ENCODE measurements around the gene CCDC149.

CCDC149 gene

DNA sequence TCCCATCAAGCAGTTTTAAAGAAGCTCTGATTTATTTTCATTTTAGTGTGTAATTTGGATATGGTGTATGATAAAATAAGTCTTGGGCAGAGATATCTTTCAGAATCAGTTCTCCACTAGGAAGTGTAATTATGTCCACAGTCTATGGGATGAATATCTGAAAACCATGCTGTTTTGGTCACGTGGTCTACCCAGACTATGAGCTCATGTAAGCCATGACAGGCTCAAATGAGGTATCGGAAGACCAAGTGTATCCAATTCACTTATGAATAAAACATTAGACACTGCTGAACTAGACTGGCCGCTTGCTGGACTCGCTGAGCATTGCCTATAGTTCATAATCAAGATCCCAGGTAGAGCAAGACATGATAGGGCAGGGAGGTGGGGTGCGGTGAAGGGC, 66.9 kb downstream of the CCDC149 start:
- TF ChIP-seq, protein P1, sequence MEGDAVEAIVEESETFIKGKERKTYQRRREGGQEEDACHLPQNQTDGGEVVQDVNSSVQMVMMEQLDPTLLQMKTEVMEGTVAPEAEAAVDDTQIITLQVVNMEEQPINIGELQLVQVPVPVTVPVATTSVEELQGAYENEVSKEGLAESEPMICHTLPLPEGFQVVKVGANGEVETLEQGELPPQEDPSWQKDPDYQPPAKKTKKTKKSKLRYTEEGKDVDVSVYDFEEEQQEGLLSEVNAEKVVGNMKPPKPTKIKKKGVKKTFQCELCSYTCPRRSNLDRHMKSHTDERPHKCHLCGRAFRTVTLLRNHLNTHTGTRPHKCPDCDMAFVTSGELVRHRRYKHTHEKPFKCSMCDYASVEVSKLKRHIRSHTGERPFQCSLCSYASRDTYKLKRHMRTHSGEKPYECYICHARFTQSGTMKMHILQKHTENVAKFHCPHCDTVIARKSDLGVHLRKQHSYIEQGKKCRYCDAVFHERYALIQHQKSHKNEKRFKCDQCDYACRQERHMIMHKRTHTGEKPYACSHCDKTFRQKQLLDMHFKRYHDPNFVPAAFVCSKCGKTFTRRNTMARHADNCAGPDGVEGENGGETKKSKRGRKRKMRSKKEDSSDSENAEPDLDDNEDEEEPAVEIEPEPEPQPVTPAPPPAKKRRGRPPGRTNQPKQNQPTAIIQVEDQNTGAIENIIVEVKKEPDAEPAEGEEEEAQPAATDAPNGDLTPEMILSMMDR (IDR thresholded peaks at IDR 0.05; ENCODE audit: low read depth, low read length): no peak
- DNase-seq (ENCODE audit: extremely low read depth, low read depth): no peak

DNA sequence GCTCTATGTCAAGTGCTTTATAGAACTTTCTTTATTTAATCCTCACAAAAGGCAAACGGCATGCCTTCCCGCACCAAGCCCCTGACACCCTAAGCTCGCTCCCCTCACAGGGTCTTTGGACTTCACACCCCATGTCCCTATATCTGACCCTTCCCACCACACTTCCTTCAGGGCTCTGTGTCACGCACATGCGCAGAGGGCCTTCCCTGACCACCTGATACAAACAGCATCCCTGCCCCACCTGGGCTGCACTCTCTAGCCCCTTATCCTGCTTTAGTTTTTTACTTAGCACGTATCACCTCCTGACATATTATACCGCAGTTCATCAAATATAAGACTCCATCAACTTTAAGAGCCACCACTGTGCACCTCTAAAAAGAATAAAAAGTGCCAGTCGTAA, 67.7 kb downstream of the CCDC149 start:
- no peak for DNase-seq (ENCODE audit: extremely low read depth, low read depth)
- TF ChIP-seq, protein P1 (IDR thresholded peaks at IDR 0.05; ENCODE audit: low read depth, low read length): no peak

DNA sequence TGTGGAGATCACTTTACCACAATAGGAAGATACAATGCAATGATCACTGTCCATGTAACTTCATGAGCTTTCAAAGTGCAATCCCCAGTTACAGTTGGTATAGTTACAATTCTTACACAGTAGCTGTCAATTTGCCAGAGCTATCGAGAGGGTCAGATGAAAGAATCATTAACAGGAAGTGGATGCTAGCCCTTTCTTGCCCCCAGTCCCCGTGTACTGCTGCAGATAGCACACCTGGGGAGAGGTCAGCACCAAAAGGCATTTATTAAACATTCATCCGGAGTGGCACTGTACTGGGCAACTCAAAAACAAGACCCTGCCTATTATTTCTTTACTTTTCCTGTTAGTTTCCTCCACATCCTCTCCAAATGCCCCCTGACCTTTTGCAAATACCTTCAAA, 69.7 kb downstream of the CCDC149 start:
- DNase-seq (ENCODE audit: extremely low read depth, low read depth): no peak
- TF ChIP-seq, protein P1 (IDR thresholded peaks at IDR 0.05; ENCODE audit: low read depth, low read length): no peak

DNA sequence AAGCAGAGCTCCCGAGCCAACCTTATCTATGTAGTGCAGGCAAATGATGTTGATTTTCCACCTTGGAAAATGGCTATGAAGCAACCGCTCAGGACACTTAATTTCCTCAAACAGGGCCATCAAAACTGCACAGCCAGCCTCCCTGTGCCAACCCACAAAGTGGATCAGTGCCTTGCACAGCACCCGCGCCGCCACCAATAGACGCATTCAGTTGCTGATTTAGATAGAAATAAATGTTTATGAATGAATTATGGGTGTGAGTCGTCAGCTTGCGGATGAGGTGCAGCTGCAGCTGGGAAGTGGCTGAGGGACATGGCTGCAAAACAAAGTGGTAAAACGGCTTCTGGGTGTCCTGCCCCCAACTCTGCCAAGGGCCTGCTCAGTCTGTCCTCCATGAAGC, 70.5 kb downstream of the CCDC149 start:
- TF ChIP-seq, protein P1 (IDR thresholded peaks at IDR 0.05; ENCODE audit: low read depth, low read length): no peak
- no peak for DNase-seq (ENCODE audit: extremely low read depth, low read depth)

DNA sequence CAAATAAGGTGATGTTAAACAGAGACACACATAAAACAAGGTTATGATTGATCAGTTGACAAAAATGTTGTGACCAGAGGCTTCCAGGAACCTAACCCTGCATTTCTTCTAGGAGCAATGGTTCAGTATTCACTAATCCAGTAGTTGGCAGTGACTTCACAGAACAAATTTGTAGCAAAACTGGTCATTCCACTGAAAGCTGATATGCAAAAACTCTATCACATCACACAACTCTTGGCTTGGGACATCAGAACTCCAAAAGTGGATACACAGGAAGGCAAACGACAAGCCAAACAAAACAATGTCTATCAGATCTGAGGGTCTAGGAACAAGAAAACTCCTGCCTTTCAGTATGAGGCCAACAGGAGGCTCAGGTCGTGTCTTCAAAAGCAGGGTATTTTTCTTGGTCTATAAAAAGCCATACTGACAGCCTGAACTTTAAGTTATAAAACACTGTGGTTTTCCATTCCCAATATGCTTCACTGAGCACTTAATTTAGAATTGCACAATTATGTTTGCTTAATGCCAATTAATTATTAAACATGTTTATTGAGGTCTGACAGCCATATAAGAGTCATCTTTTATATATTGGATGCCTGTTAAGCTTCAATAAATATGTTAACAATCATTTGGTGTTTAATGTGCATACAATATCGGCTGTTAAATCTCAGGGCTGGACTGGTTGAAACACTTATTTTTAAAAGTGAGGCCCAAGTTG, 71.9 kb downstream of the CCDC149 start:
- DNase-seq (ENCODE audit: extremely low read depth, low read depth): no peak
- TF ChIP-seq, protein P1 (IDR thresholded peaks at IDR 0.05; ENCODE audit: low read depth, low read length): no peak

DNA sequence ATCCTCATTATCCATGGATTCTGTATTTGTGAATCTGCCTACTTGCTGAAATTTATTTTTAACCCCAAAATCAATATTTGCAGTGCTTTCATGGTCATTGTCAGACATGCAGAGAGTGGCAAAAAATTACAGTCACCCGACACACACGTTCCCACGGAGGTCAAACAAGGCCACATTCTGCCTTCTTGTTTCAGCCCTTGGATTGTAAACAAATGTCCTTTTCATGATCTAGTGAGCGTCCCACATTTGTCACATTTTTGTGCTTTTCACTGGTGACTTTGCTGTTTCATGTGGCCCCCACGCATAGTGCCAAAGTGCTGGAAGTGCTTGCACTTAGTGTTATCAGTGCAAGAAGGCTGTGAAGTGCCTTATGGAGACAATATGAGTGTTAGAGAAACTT, 72.5 kb downstream of the CCDC149 start:
- TF ChIP-seq, protein P1 (IDR thresholded peaks at IDR 0.05; ENCODE audit: low read depth, low read length): no peak
- no peak for DNase-seq (ENCODE audit: extremely low read depth, low read depth)

DNA sequence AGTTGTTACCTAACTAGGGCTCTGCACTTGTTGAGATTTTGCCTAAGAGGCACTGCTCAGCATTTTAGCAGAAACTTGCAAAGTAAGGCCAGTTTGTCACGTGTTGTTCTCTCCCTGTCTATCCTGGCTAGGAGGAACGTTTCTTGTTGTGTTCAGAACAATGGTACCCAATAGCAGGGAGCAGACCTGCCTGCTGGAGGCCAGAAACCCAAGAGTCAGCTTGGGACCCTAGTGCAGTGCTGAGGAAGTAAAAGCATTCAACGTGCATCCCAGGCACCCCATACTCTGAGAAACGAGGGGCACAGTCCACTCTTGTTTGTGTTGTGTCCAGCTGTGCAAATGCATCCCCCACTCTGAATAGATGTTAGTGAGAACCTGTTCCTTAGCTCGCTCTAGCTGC, 75.1 kb downstream of the CCDC149 start:
- TF ChIP-seq, protein P1 (IDR thresholded peaks at IDR 0.05; ENCODE audit: low read depth, low read length): no peak
- no peak for DNase-seq (ENCODE audit: extremely low read depth, low read depth)

Data from AG09319 (cell line).